ENCODE data around the gene RAB11FIP3. TPM values are rescaled to one million over a fixed set of nuclear protein-coding genes. Genes with fewer than 3 reads are reported as not detected.
A peak's percentile ranks its signal among the peaks of the same experiment; 100 is the strongest.

Gene RAB11FIP3
- total and polyA plus RNA-seq, 10 donors: 12.3 to 52.7 (median 35.5) TPM

DNA sequence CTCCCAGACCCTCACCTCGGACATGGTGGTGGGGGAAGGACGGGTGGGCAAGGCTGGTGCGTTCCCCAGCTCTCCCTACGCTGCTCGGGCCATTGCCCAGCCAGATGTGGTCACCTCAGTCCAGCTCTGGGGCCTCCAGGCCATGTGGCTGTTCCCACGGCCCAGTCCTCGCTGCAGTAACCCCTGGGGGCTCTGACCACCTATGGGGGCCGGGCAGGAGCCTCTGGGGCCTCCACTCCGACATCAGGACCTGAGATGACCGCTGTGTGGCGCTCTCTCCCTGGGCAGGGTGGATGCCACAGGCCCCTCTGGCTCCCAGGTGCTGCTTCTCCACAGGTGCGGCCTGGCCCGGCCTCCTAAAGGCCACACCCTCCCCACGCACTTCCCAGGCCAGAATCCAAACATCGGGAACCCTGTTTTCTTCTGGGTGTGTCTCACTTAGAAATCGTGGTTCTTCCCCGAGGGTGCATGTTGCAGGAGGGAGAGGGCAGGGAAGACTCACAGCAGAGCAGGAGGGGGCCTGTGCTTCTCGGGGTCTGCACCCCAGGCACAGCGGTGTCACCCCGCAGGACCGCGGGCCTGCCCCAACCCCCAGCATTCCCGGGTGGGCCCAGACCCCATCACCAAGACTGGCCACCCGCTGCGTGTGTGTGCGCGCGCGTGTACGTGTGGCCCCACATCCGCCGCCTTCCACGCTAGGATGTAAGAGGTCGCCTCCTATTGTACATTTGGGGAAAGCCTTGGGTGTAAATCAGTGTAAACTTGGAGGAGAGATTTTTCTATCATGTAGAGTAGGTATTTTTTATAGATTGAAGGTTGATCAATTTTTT lies 96.1 kb downstream of the RAB11FIP3 start:
- peak in 1 of 3 donors; percentile 21 for TF ChIP-seq POLR2AphosphoS5 (IDR thresholded peaks at IDR 0.05)
- TF ChIP-seq, protein P1, sequence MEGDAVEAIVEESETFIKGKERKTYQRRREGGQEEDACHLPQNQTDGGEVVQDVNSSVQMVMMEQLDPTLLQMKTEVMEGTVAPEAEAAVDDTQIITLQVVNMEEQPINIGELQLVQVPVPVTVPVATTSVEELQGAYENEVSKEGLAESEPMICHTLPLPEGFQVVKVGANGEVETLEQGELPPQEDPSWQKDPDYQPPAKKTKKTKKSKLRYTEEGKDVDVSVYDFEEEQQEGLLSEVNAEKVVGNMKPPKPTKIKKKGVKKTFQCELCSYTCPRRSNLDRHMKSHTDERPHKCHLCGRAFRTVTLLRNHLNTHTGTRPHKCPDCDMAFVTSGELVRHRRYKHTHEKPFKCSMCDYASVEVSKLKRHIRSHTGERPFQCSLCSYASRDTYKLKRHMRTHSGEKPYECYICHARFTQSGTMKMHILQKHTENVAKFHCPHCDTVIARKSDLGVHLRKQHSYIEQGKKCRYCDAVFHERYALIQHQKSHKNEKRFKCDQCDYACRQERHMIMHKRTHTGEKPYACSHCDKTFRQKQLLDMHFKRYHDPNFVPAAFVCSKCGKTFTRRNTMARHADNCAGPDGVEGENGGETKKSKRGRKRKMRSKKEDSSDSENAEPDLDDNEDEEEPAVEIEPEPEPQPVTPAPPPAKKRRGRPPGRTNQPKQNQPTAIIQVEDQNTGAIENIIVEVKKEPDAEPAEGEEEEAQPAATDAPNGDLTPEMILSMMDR (IDR thresholded peaks at IDR 0.05 in 8 of 11, conservative IDR thresholded peaks at IDR 0.05 in 3 of 11): no peak
- no peak for TF ChIP-seq POLR2A (IDR thresholded peaks at IDR 0.05)
- Histone ChIP-seq H3K9me3 (no peaks in the 10 kb centered on the region), H3K4me1 (peaks cover 13 to 42% (median 28%) of the 10 kb centered on the region in 6 donors), H3K27ac (no peak overlapping the region), H3K36me3 (peaks cover 0 to 47% (median 29%) of the 10 kb centered on the region in 6 donors), H3K4me3 (no peak overlapping the region), H3K27me3 (replicated peaks in 1 of 7) (no peaks in the 10 kb centered on the region)
- DNase-seq: no peak
- 75 to 93% (median 90%) methylated on average over 23 to 34 of the region's 34 CpGs for WGBS, 5 donors
- intact Hi-C loops (cut with DNase I; ENCODE audit: low total_unique reads): no loop called here

DNA sequence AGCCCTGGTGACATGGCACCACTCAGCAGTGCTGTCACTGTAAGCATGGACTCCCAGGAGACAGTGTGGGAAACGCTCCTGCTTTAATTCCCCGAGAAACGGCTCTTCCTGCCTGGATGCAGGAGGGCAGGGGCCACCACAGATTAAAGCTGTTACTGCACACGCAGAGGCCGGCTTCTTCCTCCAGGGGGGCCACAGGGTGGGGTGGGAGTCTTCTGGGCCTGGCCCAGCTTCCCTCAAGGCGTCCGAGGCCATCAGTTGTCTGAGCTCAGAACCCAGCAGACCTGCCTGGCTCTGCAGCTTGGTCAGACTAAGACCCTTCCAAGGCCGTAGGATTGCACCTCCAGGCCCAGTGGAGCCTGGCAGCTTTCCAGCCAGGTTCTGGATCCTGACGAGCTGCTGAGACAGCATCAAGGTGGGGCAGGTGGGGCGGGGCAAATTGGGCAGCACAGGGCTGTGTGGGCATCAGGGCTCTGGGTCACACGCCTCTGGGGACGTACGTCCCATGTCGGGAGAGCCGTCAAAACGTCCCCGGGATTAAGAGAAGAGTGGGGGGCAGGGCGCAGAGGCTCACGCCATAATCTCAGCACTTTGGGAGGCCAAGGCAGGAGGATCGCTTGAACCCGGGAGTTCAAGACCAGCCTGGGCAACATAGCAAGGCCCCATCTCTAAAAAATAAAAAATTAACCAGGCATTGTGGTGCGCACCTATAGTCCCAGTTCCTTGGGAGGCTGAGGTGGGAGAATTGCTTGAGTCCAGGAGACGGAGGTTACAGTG lies 97.1 kb downstream of the RAB11FIP3 start:
- 73 to 87% (median 78%) methylated on average over 20 to 23 of the region's 23 CpGs for WGBS, 5 donors
- intact Hi-C loops (cut with DNase I; ENCODE audit: low total_unique reads): no loop called here
- Histone ChIP-seq H3K4me3 (no peak overlapping the region), H3K36me3 (peaks cover 0 to 38% (median 23%) of the 10 kb centered on the region in 6 donors), H3K9me3 (no peaks in the 10 kb centered on the region), H3K27ac (no peak overlapping the region), H3K27me3 (replicated peaks in 1 of 7) (no peaks in the 10 kb centered on the region), H3K4me1 (peaks cover 16 to 46% (median 33%) of the 10 kb centered on the region in 6 donors)
- DNase-seq: no peak
- TF ChIP-seq POLR2AphosphoS5 (IDR thresholded peaks at IDR 0.05) (peak; percentile 4 to 47 (median 21)), POLR2A (IDR thresholded peaks at IDR 0.05) (no peak)

DNA sequence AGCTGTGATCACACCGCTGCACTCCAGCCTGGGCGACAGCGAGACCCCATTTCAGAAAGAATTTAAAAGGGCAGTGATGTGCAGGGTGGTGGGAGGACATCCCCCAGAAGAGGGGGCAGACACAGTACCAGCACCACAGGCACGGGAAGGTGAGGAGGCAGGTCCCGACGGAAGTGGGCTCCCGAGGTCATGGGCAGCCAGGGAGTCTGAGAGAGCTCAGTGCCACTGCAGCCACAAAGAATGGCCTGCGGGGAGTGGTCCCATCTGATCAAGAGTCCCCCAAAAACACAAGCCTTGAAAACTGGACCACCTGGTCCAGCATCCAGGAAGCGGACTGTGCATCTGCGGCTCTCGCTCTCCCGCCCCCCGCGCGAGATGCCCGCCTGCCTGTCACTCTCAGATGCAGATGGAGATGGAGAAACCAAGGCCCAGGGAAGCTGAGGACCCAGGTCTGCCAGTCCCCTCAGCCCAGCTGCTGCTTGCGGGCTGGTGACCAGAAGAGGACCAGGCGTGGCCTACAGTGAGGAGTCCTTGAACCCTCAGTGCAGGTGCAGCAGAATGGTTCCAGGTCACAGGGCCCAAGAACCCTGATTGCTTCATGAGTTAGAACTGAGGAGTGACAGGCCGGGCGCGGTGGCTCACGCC lies 97.8 kb downstream of the RAB11FIP3 start:
- TF ChIP-seq POLR2AphosphoS5 (IDR thresholded peaks at IDR 0.05) (peak; percentile 23 to 68 (median 53)), POLR2A (IDR thresholded peaks at IDR 0.05) (no peak)
- TF ChIP-seq, protein P1 (IDR thresholded peaks at IDR 0.05 in 8 of 11, conservative IDR thresholded peaks at IDR 0.05 in 3 of 11): no peak
- intact Hi-C loops (cut with DNase I; ENCODE audit: low total_unique reads): no loop called here
- H3K36me3 ChIP-seq: peaks cover 0 to 35% (median 23%) of the 10 kb centered on the region in 6 donors
- 88 to 92% (median 90%) methylated on average over 22 of the region's 22 CpGs for WGBS, 5 donors
- no peaks in the 10 kb centered on the region for H3K27me3 ChIP-seq (replicated peaks in 1 of 7)
- no peak overlapping the region for H3K4me3 ChIP-seq
- H3K27ac ChIP-seq: no peak overlapping the region
- peaks cover 16 to 49% (median 34%) of the 10 kb centered on the region in 6 donors for H3K4me1 ChIP-seq
- DNase-seq: no peak
- H3K9me3 ChIP-seq: no peaks in the 10 kb centered on the region

DNA sequence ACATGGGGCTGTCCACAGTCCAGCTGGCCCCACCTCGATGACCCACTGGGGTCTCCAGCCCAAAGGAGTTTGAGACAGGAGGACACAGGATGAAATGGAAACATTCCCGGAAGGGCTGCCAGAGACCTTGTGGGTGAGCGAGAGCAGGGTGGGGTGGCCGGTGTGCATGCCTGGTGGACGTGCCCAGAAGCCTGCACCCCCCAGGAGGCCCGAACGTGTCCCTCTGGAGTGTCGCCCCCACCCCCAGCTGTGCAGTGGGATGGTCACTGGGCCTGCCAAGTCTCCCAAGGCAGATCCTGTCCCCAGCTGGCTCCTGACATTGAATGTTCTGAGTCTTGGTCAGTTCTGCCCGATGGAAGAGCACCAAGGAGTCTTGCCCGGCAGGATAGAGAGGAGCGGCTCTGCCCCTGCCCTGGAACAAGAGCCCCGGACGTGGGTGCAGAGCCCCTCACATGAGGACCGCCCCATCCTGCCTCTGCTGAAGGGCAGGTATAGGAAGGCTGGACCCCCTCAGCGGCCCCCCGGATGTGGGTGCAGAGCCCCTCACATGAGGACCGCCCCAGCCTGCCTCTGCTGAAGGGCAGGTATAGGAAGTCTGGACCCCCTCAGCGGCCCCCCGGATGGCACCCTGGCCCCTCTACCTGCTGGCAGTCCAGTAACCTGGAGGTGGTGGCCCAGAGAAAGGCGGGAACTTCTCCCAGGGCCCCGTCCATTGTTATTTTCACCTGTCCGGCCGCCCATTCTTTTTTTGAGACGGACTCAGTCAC lies 99.0 kb downstream of the RAB11FIP3 start:
- H3K4me3 ChIP-seq: no peak overlapping the region
- peaks cover 25 to 61% (median 46%) of the 10 kb centered on the region in 6 donors for H3K4me1 ChIP-seq
- intact Hi-C loops (cut with DNase I; ENCODE audit: low total_unique reads): no loop called here
- TF ChIP-seq, protein P1 (IDR thresholded peaks at IDR 0.05 in 8 of 11, conservative IDR thresholded peaks at IDR 0.05 in 3 of 11): no peak
- peak; percentile 35 to 55 (median 49) for TF ChIP-seq POLR2AphosphoS5 (IDR thresholded peaks at IDR 0.05)
- peak overlapping the region in 2 of 8 donors; percentile 27 to 33 for H3K27ac ChIP-seq
- peaks cover 0 to 22% (median 15%) of the 10 kb centered on the region in 6 donors for H3K36me3 ChIP-seq
- no peak for DNase-seq
- no peaks in the 10 kb centered on the region for H3K27me3 ChIP-seq (replicated peaks in 1 of 7)
- no peaks in the 10 kb centered on the region for H3K9me3 ChIP-seq
- 78 to 87% (median 81%) methylated on average over 17 to 24 of the region's 24 CpGs for WGBS, 5 donors

Data from spleen (tissue), 11 donors.